Endothelial cell of umbilical vein (primary cell): ENCODE data around the gene SRGAP1. TPM values are rescaled to one million over a fixed set of nuclear protein-coding genes. Genes with fewer than 3 reads are reported as not detected.

Experiments
- BruUV-seq: library from RNA; stranded (reverse); fragments of 400-500 nt; replicated peaks from 2 replicates; lab custom pipeline; 2021; lab: Mats Ljungman, UMichigan
- CTCF ChIA-PET: fragments of 300-600, 350-600 bp; sonication (Branson Sonifier 250); formaldehyde crosslinking; loops from one replicate; lab custom pipeline; 2021; ENCODE audit warnings: antibody characterized with exemption, inconsistent platforms; lab: Charles Lee
- POLR2A ChIA-PET: fragments of 300-600, 350-600 bp; sonication (Branson Sonifier 250); formaldehyde crosslinking; loops from one replicate; lab custom pipeline; 2021; ENCODE audit warnings: antibody characterized with exemption, inconsistent platforms; lab: Charles Lee
- DNase-seq: peaks from one replicate; pipeline ENCODE4 v3.0.0-alpha.2; 2011; ENCODE audit warnings: low read depth, low spot score
- FAIRE-seq: peaks from 2 replicates; lab custom pipeline; 2011; peaks lifted over from hg19 to GRCh38; lab: Jason Lieb, UNC
- H2AFZ ChIP-seq: 2 replicates; pipeline ENCODE4 v1.6.0; 2012; ENCODE audit warnings: low read depth, low read length, control low read depth, inconsistent platforms
- H3K27ac ChIP-seq: 2 replicates; pipeline ENCODE4 v1.5.1; 2011; ENCODE audit warnings: low read depth, mild to moderate bottlenecking, control low read depth, low read length, moderate library complexity; ENCODE audit not compliant: insufficient read depth
- H3K27me3 ChIP-seq, 2 experiments: 2 replicates each; pipeline versions ENCODE4 v1.6.0 to v1.6.1; 2011; ENCODE audit warnings: low read length in 2 of 2, mixed read lengths in 1 of 2; ENCODE audit not compliant: control insufficient read depth in 2 of 2, insufficient read depth in 2 of 2
- H3K36me3 ChIP-seq, 2 experiments: 2 replicates in 1 of 2; 3 replicates in 1 of 2; pipeline ENCODE4 v1.5.1; 2011; ENCODE audit warnings: low read length in 2 of 2, mild to moderate bottlenecking in 1 of 2, moderate library complexity in 1 of 2; ENCODE audit not compliant: control insufficient read depth in 2 of 2, insufficient read depth in 2 of 2; ENCODE audit errors: extremely low read depth in 1 of 2
- H3K4me1 ChIP-seq: 3 replicates; pipeline ENCODE4 v1.5.1; 2011; ENCODE audit warnings: mild to moderate bottlenecking, low read length; ENCODE audit not compliant: control insufficient read depth, insufficient read depth; ENCODE audit errors: extremely low read depth
- H3K4me2 ChIP-seq: 2 replicates; pipeline ENCODE4 v1.6.1; 2011; ENCODE audit warnings: low read length, control low read depth, mixed read lengths; ENCODE audit not compliant: insufficient read depth
- H3K4me3 ChIP-seq, 3 experiments: fragments of 200-600 bp in 1 of 3; sonication (generic), shearing (Covaris generic) in 1 of 3; replicated peaks in 1 of 3; 2 replicates each; pipeline ENCODE4 v1.5.1; 2011 to 2016; ENCODE audit warnings: control low read depth in 3 of 3, low read length in 3 of 3, mild to moderate bottlenecking in 2 of 3, inconsistent platforms in 1 of 3, low read depth in 1 of 3, moderate library complexity in 1 of 3; ENCODE audit not compliant: insufficient read depth in 1 of 3
- H3K79me2 ChIP-seq: 2 replicates; pipeline ENCODE4 v1.6.0; 2012; ENCODE audit warnings: low read length, inconsistent platforms; ENCODE audit not compliant: control insufficient read depth, insufficient read depth
- H3K9ac ChIP-seq: replicated peaks from 2 replicates; pipeline ENCODE3; 2011; ENCODE audit warnings: low read length, control low read depth; ENCODE audit not compliant: insufficient read depth; ENCODE audit errors: extremely low read depth
- H3K9me1 ChIP-seq: replicated peaks from 3 replicates; pipeline ENCODE4 v1.6.0; 2011; ENCODE audit warnings: mild to moderate bottlenecking, low read length; ENCODE audit not compliant: control insufficient read depth, insufficient read depth; ENCODE audit errors: extremely low read depth
- H3K9me3 ChIP-seq: replicated peaks from 2 replicates; pipeline ENCODE4 v1.5.1; 2012; ENCODE audit warnings: low read length, inconsistent platforms; ENCODE audit not compliant: control insufficient read depth, insufficient read depth
- H4K20me1 ChIP-seq: replicated peaks from 2 replicates; pipeline ENCODE3; 2011; ENCODE audit warnings: mild to moderate bottlenecking, low read length; ENCODE audit not compliant: control insufficient read depth, insufficient read depth; ENCODE audit errors: extremely low read depth
- EZH2 ChIP-seq: IDR thresholded peaks from 2 replicates; pipeline ENCODE4 v1.6.1; 2012; ENCODE audit warnings: borderline replicate concordance, low read depth, mild to moderate bottlenecking, moderate library complexity, low read length, inconsistent platforms; ENCODE audit not compliant: severe bottlenecking
- FOS ChIP-seq: IDR thresholded peaks from 2 replicates; pipeline ENCODE4 v1.6.1; 2011; ENCODE audit warnings: mild to moderate bottlenecking, low read length, moderate library complexity, borderline replicate concordance; ENCODE audit not compliant: insufficient read depth
- GATA2 ChIP-seq: IDR thresholded peaks from 2 replicates; pipeline ENCODE4 v1.7.0; 2011; ENCODE audit warnings: low read depth, mild to moderate bottlenecking, moderate library complexity, mixed read lengths, low read length; ENCODE audit not compliant: insufficient read length, insufficient read depth
- JUN ChIP-seq: IDR thresholded peaks from 2 replicates; pipeline ENCODE4 v1.6.1; 2011; ENCODE audit warnings: borderline replicate concordance, low read depth; ENCODE audit not compliant: insufficient read length, insufficient read depth
- MYC ChIP-seq: IDR thresholded peaks from one replicate; pipeline ENCODE4 v1.6.1; 2011; ENCODE audit warnings: mild to moderate bottlenecking, low read depth, low read length
- POLR2A ChIP-seq: IDR thresholded peaks from 2 replicates; pipeline ENCODE4 v1.6.1; 2012; ENCODE audit warnings: low read depth, mild to moderate bottlenecking, control low read depth, low read length
- POLR2AphosphoS5 ChIP-seq: IDR thresholded peaks from 2 replicates; pipeline ENCODE4 v1.6.1; 2012; ENCODE audit warnings: low read depth, mild to moderate bottlenecking, control low read depth, low read length, moderate library complexity; ENCODE audit not compliant: insufficient read depth
- dilution Hi-C: fragments of 300-500 bp; cut with MboI; formaldehyde crosslinking; loops from one replicate; pipeline ENCODE4 v1.15.0; 2019; ENCODE audit warnings: low sequenced_read_pairs; ENCODE audit not compliant: extremely low pct_ligation_motif_present
- intact Hi-C: fragments of 100-400 bp; cut with micrococcal nuclease; formaldehyde crosslinking; loops from one replicate; pipeline ENCODE4 v1.10.0; 2022
- polyA plus RNA-seq, 4 experiments: library from polyadenylated mRNA; depleted of rRNA in 3 of 4; stranded (reverse) in 3 of 4; unstranded in 1 of 4; fragments of >200 nt; gene quantifications; 2 replicates each; pipeline versions ENCODE4 v1.2.1 to v1.2.3, GENCODE V29; 2011 to 2012; ENCODE audit warnings: missing spikeins in 1 of 4
- total RNA-seq: library from RNA; stranded (reverse); gene quantifications from 2 replicates; pipeline ENCODE4 v1.2.3, GENCODE V29; 2021
- TF ChIP-seq, protein P1 (sequence below): IDR thresholded peaks from 2 replicates; pipeline ENCODE4 v1.6.1; 2011; ENCODE audit not compliant: insufficient read depth, insufficient read length
- TF ChIP-seq, protein P2 (sequence below), 2 donors: IDR thresholded peaks; 1 replicate in 1 of 2; 2 replicates in 1 of 2; pipeline ENCODE4 v1.5.1; 2011; ENCODE audit warnings: low read length in 2 of 2, mild to moderate bottlenecking in 2 of 2, moderate library complexity in 2 of 2, control low read depth in 1 of 2, inconsistent platforms in 1 of 2, low read depth in 1 of 2; ENCODE audit not compliant: insufficient read depth in 1 of 2; ENCODE audit errors: extremely low read depth in 1 of 2

Gene SRGAP1
- total and polyA plus RNA-seq, 2 donors (not counting 3 experiments of a cell fraction or from before 2014, with no cell fraction given): 4.9 to 16.3 TPM

DNA sequence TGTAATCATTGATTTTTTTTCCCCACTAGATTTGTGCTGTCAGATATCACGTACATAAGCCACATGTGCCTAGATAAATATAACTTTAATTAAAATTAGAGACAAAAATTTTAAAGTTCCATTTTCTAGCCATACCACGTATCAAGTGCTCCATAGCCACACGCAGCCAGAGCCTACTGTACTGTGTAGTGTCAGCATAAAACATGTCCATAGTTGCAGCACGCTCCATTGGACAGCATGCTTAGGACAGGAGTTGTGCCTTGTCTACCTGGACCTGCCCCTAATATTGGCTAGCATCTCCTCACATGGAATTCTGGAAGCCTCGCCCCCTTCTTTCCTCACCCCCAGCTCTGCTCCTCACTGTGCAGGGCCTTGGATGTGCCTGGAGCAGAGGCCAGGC lies 116.5 kb downstream of the SRGAP1 start:
- H3K79me2 ChIP-seq: no peaks in the 10 kb centered on the region

More for the DNA sequence above, 116.5 kb downstream of the SRGAP1 start:
- Histone ChIP-seq H3K9ac (no peak overlapping the region), H3K36me3 (no peaks in the 10 kb centered on the region), H3K9me3 (no peaks in the 10 kb centered on the region), H4K20me1 (no peaks in the 10 kb centered on the region), H2AFZ (no peak overlapping the region), H3K9me1 (no peaks in the 10 kb centered on the region), H3K4me3 (no peak overlapping the region), H3K4me1 (no peaks in the 10 kb centered on the region), H3K27ac (no peak overlapping the region), H3K4me2 (no peak overlapping the region), H3K27me3 (no peaks in the 10 kb centered on the region)
- no TSS peak for BruUV-seq
- intact Hi-C loops (no loop called here), dilution Hi-C loops (no loop called here)
- POLR2A ChIA-PET: no interaction called here
- DNase-seq: no peak
- no peak for TF ChIP-seq POLR2A
- no peak for TF ChIP-seq JUN
- TF ChIP-seq MYC: no peak
- TF ChIP-seq, protein P1, sequence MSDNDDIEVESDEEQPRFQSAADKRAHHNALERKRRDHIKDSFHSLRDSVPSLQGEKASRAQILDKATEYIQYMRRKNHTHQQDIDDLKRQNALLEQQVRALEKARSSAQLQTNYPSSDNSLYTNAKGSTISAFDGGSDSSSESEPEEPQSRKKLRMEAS: no peak
- no peak for TF ChIP-seq GATA2
- no peak for TF ChIP-seq EZH2
- no peak for TF ChIP-seq FOS
- TF ChIP-seq POLR2AphosphoS5: no peak
- TF ChIP-seq, protein P2, sequence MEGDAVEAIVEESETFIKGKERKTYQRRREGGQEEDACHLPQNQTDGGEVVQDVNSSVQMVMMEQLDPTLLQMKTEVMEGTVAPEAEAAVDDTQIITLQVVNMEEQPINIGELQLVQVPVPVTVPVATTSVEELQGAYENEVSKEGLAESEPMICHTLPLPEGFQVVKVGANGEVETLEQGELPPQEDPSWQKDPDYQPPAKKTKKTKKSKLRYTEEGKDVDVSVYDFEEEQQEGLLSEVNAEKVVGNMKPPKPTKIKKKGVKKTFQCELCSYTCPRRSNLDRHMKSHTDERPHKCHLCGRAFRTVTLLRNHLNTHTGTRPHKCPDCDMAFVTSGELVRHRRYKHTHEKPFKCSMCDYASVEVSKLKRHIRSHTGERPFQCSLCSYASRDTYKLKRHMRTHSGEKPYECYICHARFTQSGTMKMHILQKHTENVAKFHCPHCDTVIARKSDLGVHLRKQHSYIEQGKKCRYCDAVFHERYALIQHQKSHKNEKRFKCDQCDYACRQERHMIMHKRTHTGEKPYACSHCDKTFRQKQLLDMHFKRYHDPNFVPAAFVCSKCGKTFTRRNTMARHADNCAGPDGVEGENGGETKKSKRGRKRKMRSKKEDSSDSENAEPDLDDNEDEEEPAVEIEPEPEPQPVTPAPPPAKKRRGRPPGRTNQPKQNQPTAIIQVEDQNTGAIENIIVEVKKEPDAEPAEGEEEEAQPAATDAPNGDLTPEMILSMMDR (IDR thresholded peaks at IDR 0.05; ENCODE audit: extremely low read depth in 1 of 2, insufficient read depth in 1 of 2, low read depth in 1 of 2, low read length in 2 of 2): no peak
- FAIRE-seq: no peak
- CTCF ChIA-PET: no interaction called here
